ENCODE data around the gene MTMR11.
A peak's percentile ranks its signal among the peaks of the same experiment; 100 is the strongest.
"Not testable (repeated sequence)": the region's sequence is repeated elsewhere in the genome, so short reads cannot be mapped to it uniquely, and the experiment has no call there.

The MTMR11 gene

GRCh38 chr1:149936170-149936991 is at the start of gene MTMR11:
TSS of gene MTMR11 (minus strand) at chr1:149936879. CDS start at chr1:149936647, 232 bp downstream.
- DNase-seq (ENCODE audit: low read depth, low spot score): peak; percentile 62

GRCh38 chr1:149979972-149980540 is 43.4 kb upstream of the MTMR11 start:
- DNase-seq (ENCODE audit: low read depth, low spot score): no peak

GRCh38 chr1:149979245-149979971 is 42.7 kb upstream of the MTMR11 start:
- no peak for DNase-seq (ENCODE audit: low read depth, low spot score)

GRCh38 chr1:149978547-149979023 is 41.9 kb upstream of the MTMR11 start:
- DNase-seq (ENCODE audit: low read depth, low spot score): peak; percentile 50

GRCh38 chr1:149977345-149977744 is 40.7 kb upstream of the MTMR11 start:
- DNase-seq (ENCODE audit: low read depth, low spot score): no peak

- DNase-seq (ENCODE audit: low read depth, low spot score): no peak
Measured at GRCh38 chr1:149972547-149972946, 35.9 kb upstream of the MTMR11 start.

GRCh38 chr1:149967646-149968045 is 31.0 kb upstream of the MTMR11 start:
- no peak for DNase-seq (ENCODE audit: low read depth, low spot score)

GRCh38 chr1:149967041-149967440 is 30.4 kb upstream of the MTMR11 start:
- no peak for DNase-seq (ENCODE audit: low read depth, low spot score)

GRCh38 chr1:149966405-149966804 is 29.7 kb upstream of the MTMR11 start:
- no peak for DNase-seq (ENCODE audit: low read depth, low spot score)

GRCh38 chr1:149965440-149965839 is 28.8 kb upstream of the MTMR11 start:
- DNase-seq (ENCODE audit: low read depth, low spot score): no peak

- DNase-seq (ENCODE audit: low read depth, low spot score): no peak
Measured at GRCh38 chr1:149963358-149963757, 26.7 kb upstream of the MTMR11 start.

GRCh38 chr1:149962736-149963135 is 26.1 kb upstream of the MTMR11 start:
- peak; percentile 70 for DNase-seq (ENCODE audit: low read depth, low spot score)

- peak; percentile 85 for DNase-seq (ENCODE audit: low read depth, low spot score)
Measured at GRCh38 chr1:149962039-149962647, 25.5 kb upstream of the MTMR11 start.

- DNase-seq (ENCODE audit: low read depth, low spot score): not testable (repeated sequence)
Measured at GRCh38 chr1:149957548-149957947, 20.9 kb upstream of the MTMR11 start.

GRCh38 chr1:149949911-149950310 is 13.2 kb upstream of the MTMR11 start:
- no peak for DNase-seq (ENCODE audit: low read depth, low spot score)

GRCh38 chr1:149945206-149945605 is 8.5 kb upstream of the MTMR11 start:
- DNase-seq (ENCODE audit: low read depth, low spot score): no peak

GRCh38 chr1:149942885-149943284 is 6.2 kb upstream of the MTMR11 start:
- no peak for DNase-seq (ENCODE audit: low read depth, low spot score)

GRCh38 chr1:149942207-149942606 is 5.5 kb upstream of the MTMR11 start:
- peak; percentile 42 for DNase-seq (ENCODE audit: low read depth, low spot score)

GRCh38 chr1:149940427-149940826 is 3.7 kb upstream of the MTMR11 start:
- no peak for DNase-seq (ENCODE audit: low read depth, low spot score)

- not testable (repeated sequence) for DNase-seq (ENCODE audit: low read depth, low spot score)
Measured at GRCh38 chr1:149938668-149939003, 2.0 kb upstream of the MTMR11 start.

GRCh38 chr1:149937759-149938158 is 1.1 kb upstream of the MTMR11 start:
- no peak for DNase-seq (ENCODE audit: low read depth, low spot score)
